ENCODE measurements around the gene RACGAP1.

The RACGAP1 gene

GRCh38 chr12:50061171-50061570, 35.9 kb upstream of the RACGAP1 start:
- no peaks in the 10 kb centered on the region for H3K9me3 Mint-ChIP-seq
- DNase-seq, result no peak
- ATAC-seq (replicated peaks), result no peak
- H3K36me3 Mint-ChIP-seq (ENCODE audit: insufficient read depth), result peaks cover 3% of the 10 kb centered on the region
- H3K27me3 Mint-ChIP-seq, result peaks cover 51 to 80% of the 10 kb centered on the region in 2 donors
- no peak overlapping the region for H3K27ac Mint-ChIP-seq
- no peak overlapping the region for H3K4me3 Mint-ChIP-seq
- peaks cover 16 to 17% of the 10 kb centered on the region in 2 donors for H3K4me1 Mint-ChIP-seq (ENCODE audit: low read depth in 2 of 2)

GRCh38 chr12:50060120-50060468, 34.8 kb upstream of the RACGAP1 start:
- Mint-ChIP-seq H3K9me3 (no peaks in the 10 kb centered on the region), H3K27me3 (peaks cover 58 to 88% of the 10 kb centered on the region in 2 donors), H3K4me1 (ENCODE audit: low read depth in 2 of 2) (peaks cover 23 to 24% of the 10 kb centered on the region in 2 donors), H3K4me3 (peak overlapping the region in 1 of 2 donors; percentile 40), H3K36me3 (ENCODE audit: insufficient read depth) (peaks cover 3% of the 10 kb centered on the region), H3K27ac (no peak overlapping the region)
- ATAC-seq (replicated peaks), result no peak
- DNase-seq, result no peak

- Mint-ChIP-seq H3K4me3 (peak overlapping the region; percentile 40 to 90), H3K27ac (no peak overlapping the region), H3K9me3 (no peaks in the 10 kb centered on the region), H3K36me3 (ENCODE audit: insufficient read depth) (peaks cover 3% of the 10 kb centered on the region), H3K27me3 (peaks cover 58 to 87% of the 10 kb centered on the region in 2 donors), H3K4me1 (ENCODE audit: low read depth in 2 of 2) (peaks cover 23 to 24% of the 10 kb centered on the region in 2 donors)
- no peak for DNase-seq
- peak; percentile 27 for ATAC-seq (replicated peaks)
Measured at GRCh38 chr12:50059440-50060119, 34.3 kb upstream of the RACGAP1 start.

GRCh38 chr12:50058743-50059312, 33.5 kb upstream of the RACGAP1 start:
- H3K27me3 Mint-ChIP-seq, result peaks cover 58 to 83% of the 10 kb centered on the region in 2 donors
- DNase-seq (no peak), ATAC-seq (replicated peaks) (no peak)
- peaks cover 23 to 24% of the 10 kb centered on the region in 2 donors for H3K4me1 Mint-ChIP-seq (ENCODE audit: low read depth in 2 of 2)
- H3K9me3 Mint-ChIP-seq, result no peaks in the 10 kb centered on the region
- no peak overlapping the region for H3K27ac Mint-ChIP-seq
- H3K36me3 Mint-ChIP-seq (ENCODE audit: insufficient read depth), result peaks cover 3% of the 10 kb centered on the region
- H3K4me3 Mint-ChIP-seq, result peak overlapping the region; percentile 67 to 90

GRCh38 chr12:50057896-50058670, 32.8 kb upstream of the RACGAP1 start:
- H3K27me3 Mint-ChIP-seq, result peaks cover 53 to 83% of the 10 kb centered on the region in 2 donors
- peaks cover 23 to 24% of the 10 kb centered on the region in 2 donors for H3K4me1 Mint-ChIP-seq (ENCODE audit: low read depth in 2 of 2)
- H3K4me3 Mint-ChIP-seq, result peak overlapping the region; percentile 67 to 90
- DNase-seq, result no peak
- H3K36me3 Mint-ChIP-seq (ENCODE audit: insufficient read depth), result peaks cover 3% of the 10 kb centered on the region
- no peak overlapping the region for H3K27ac Mint-ChIP-seq
- H3K9me3 Mint-ChIP-seq, result no peaks in the 10 kb centered on the region
- no peak for ATAC-seq (replicated peaks)

- DNase-seq (peak in 1 of 3 experiments; percentile 17), ATAC-seq (replicated peaks) (peak; percentile 51)
- H3K27ac Mint-ChIP-seq, result no peak within 1 kb of the TSS
- H3K4me3 Mint-ChIP-seq, result peak within 1 kb of the TSS; percentile 84 to 90
- H3K36me3 Mint-ChIP-seq (ENCODE audit: insufficient read depth), result peaks cover 3% of the 10 kb centered on the region
- H3K27me3 Mint-ChIP-seq, result peaks cover 54 to 83% of the 10 kb centered on the region in 2 donors
- peaks cover 23 to 24% of the 10 kb centered on the region in 2 donors for H3K4me1 Mint-ChIP-seq (ENCODE audit: low read depth in 2 of 2)
- H3K9me3 Mint-ChIP-seq, result no peaks in the 10 kb centered on the region
Measured at GRCh38 chr12:50057000-50057841, 31.9 kb upstream of the RACGAP1 start, which contains the start of gene ASIC1. TSS of gene ASIC1 (plus strand) at chr12:50057596. CDS start at chr12:50058767, 1,171 bp downstream.

GRCh38 chr12:50056639-50056976, 31.3 kb upstream of the RACGAP1 start:
- ATAC-seq (replicated peaks) (no peak), DNase-seq (no peak)
- H3K4me1 Mint-ChIP-seq (ENCODE audit: low read depth in 2 of 2), result peaks cover 23 to 24% of the 10 kb centered on the region in 2 donors
- peaks cover 3% of the 10 kb centered on the region for H3K36me3 Mint-ChIP-seq (ENCODE audit: insufficient read depth)
- H3K27me3 Mint-ChIP-seq, result peaks cover 56 to 83% of the 10 kb centered on the region in 2 donors
- H3K27ac Mint-ChIP-seq, result no peak overlapping the region
- no peaks in the 10 kb centered on the region for H3K9me3 Mint-ChIP-seq
- peak overlapping the region; percentile 84 to 90 for H3K4me3 Mint-ChIP-seq

GRCh38 chr12:50055831-50056638, 30.7 kb upstream of the RACGAP1 start:
- DNase-seq (peak; percentile 41 to 58 (median 45)), ATAC-seq (replicated peaks) (peak; percentile 66)
- Mint-ChIP-seq H3K27me3 (peaks cover 58 to 83% of the 10 kb centered on the region in 2 donors), H3K4me3 (peak overlapping the region; percentile 84 to 90), H3K4me1 (ENCODE audit: low read depth in 2 of 2) (peaks cover 23 to 24% of the 10 kb centered on the region in 2 donors), H3K36me3 (ENCODE audit: insufficient read depth) (peaks cover 3% of the 10 kb centered on the region), H3K27ac (no peak overlapping the region), H3K9me3 (no peaks in the 10 kb centered on the region)

- no peak overlapping the region for H3K27ac Mint-ChIP-seq
- no peaks in the 10 kb centered on the region for H3K9me3 Mint-ChIP-seq
- no peak overlapping the region for H3K4me3 Mint-ChIP-seq
- ATAC-seq (replicated peaks) (no peak), DNase-seq (no peak)
- peaks cover 49 to 75% of the 10 kb centered on the region in 2 donors for H3K27me3 Mint-ChIP-seq
- no peaks in the 10 kb centered on the region for H3K36me3 Mint-ChIP-seq (ENCODE audit: insufficient read depth)
- H3K4me1 Mint-ChIP-seq (ENCODE audit: low read depth in 2 of 2), result peaks cover 15 to 18% of the 10 kb centered on the region in 2 donors
Measured at GRCh38 chr12:50053583-50053982, 28.3 kb upstream of the RACGAP1 start.

- no peak for ATAC-seq (replicated peaks)
- no peak for DNase-seq
- H3K4me1 Mint-ChIP-seq (ENCODE audit: low read depth in 2 of 2), result peaks cover 15 to 18% of the 10 kb centered on the region in 2 donors
- H3K36me3 Mint-ChIP-seq (ENCODE audit: insufficient read depth), result no peaks in the 10 kb centered on the region
- no peak overlapping the region for H3K27ac Mint-ChIP-seq
- H3K27me3 Mint-ChIP-seq, result peaks cover 46 to 69% of the 10 kb centered on the region in 2 donors
- no peaks in the 10 kb centered on the region for H3K9me3 Mint-ChIP-seq
- H3K4me3 Mint-ChIP-seq, result no peak overlapping the region
Measured at GRCh38 chr12:50052964-50053363, 27.7 kb upstream of the RACGAP1 start.

GRCh38 chr12:50052544-50052943, 27.2 kb upstream of the RACGAP1 start:
- Mint-ChIP-seq H3K36me3 (ENCODE audit: insufficient read depth) (no peaks in the 10 kb centered on the region), H3K27ac (no peak overlapping the region), H3K4me3 (no peak overlapping the region), H3K27me3 (peaks cover 46 to 71% of the 10 kb centered on the region in 2 donors), H3K4me1 (ENCODE audit: low read depth in 2 of 2) (peaks cover 15 to 18% of the 10 kb centered on the region in 2 donors), H3K9me3 (no peaks in the 10 kb centered on the region)
- ATAC-seq (replicated peaks) (no peak), DNase-seq (no peak)

- H3K27me3 Mint-ChIP-seq, result peaks cover 35 to 64% of the 10 kb centered on the region in 2 donors
- no peak overlapping the region for H3K27ac Mint-ChIP-seq
- DNase-seq (no peak), ATAC-seq (replicated peaks) (no peak)
- H3K4me3 Mint-ChIP-seq, result no peak overlapping the region
- peaks cover 7 to 8% of the 10 kb centered on the region in 2 donors for H3K4me1 Mint-ChIP-seq (ENCODE audit: low read depth in 2 of 2)
- H3K36me3 Mint-ChIP-seq (ENCODE audit: insufficient read depth), result no peaks in the 10 kb centered on the region
- no peaks in the 10 kb centered on the region for H3K9me3 Mint-ChIP-seq
Measured at GRCh38 chr12:50051101-50051806, 26.0 kb upstream of the RACGAP1 start.

Measured in effector memory CD8-positive, alpha-beta T cell (primary cell).